ENCODE data around the gene ZHX3. TPM values are rescaled to one million over a fixed set of nuclear protein-coding genes. Genes with fewer than 3 reads are reported as not detected.

The ZHX3 gene
- total and polyA plus RNA-seq, 2 of the 4 experiments (the other 2 are of a cell fraction), result 25.0 to 28.0 TPM

- no peak for TF ChIP-seq CEBPB (IDR thresholded peaks at IDR 0.05; ENCODE audit: low read depth, low read length)
- TF ChIP-seq RFX5 (IDR thresholded peaks at IDR 0.05; ENCODE audit: low read depth, low read length), result no peak
- TF ChIP-seq BHLHE40 (IDR thresholded peaks at IDR 0.05; ENCODE audit: low read depth, low read length), result no peak
- no peak for TF ChIP-seq CTCF (conservative IDR thresholded peaks at IDR 0.05; ENCODE audit: low read depth, low read length)
- no peak for TF ChIP-seq RAD21 (IDR thresholded peaks at IDR 0.05; ENCODE audit: low read length)
- no peak for TF ChIP-seq MAFK (IDR thresholded peaks at IDR 0.05; ENCODE audit: low read depth, low read length)
- no peak for TF ChIP-seq USF2 (IDR thresholded peaks at IDR 0.05; ENCODE audit: low read depth, low read length)
- no peak for TF ChIP-seq RCOR1 (IDR thresholded peaks at IDR 0.05; ENCODE audit: insufficient replicate concordance, low read length)
- TF ChIP-seq CHD1 (IDR thresholded peaks at IDR 0.05; ENCODE audit: low read depth, low read length), result no peak
- TF ChIP-seq FOS (IDR thresholded peaks at IDR 0.05; ENCODE audit: low read depth, low read length), result no peak
- TF ChIP-seq NFE2L2 (IDR thresholded peaks at IDR 0.05; ENCODE audit: low read depth, low read length), result no peak
- TF ChIP-seq MXI1 (IDR thresholded peaks at IDR 0.05; ENCODE audit: borderline replicate concordance, low read depth, low read length), result no peak
- Histone ChIP-seq H4K5ac (ENCODE audit: low read depth, low read length) (no peak overlapping the region), H3K9ac (ENCODE audit: low read depth, low read length) (no peak overlapping the region), H2BK20ac (ENCODE audit: low read depth, low read length) (no peak overlapping the region), H3K23ac (ENCODE audit: low read depth, low read length) (no peak overlapping the region), H3K14ac (replicated peaks; ENCODE audit: low read depth, low read length) (no peak overlapping the region), H3K36me3 (ENCODE audit: control insufficient read depth, insufficient read depth, low read length) (peaks cover 6% of the 10 kb centered on the region; the same call in 1 of the 2 replicates), H3K4me2 (ENCODE audit: low read depth, low read length) (no peak overlapping the region), H3K27ac (ENCODE audit: insufficient read depth, low read length) (no peak overlapping the region), H3K9me3 (ENCODE audit: control insufficient read depth, insufficient read depth, low read length) (no peaks in the 10 kb centered on the region), H2BK5ac (ENCODE audit: low read depth, low read length, poor library complexity, severe bottlenecking) (no peak overlapping the region), H3K4me3 (ENCODE audit: insufficient read depth, low read depth, low read length) (no peak overlapping the region), H3K18ac (ENCODE audit: low read depth, low read length) (no peak overlapping the region), H3K9me1 (ENCODE audit: insufficient read depth, low read length) (peaks cover 70% of the 10 kb centered on the region), H2BK120ac (ENCODE audit: low read depth, low read length) (no peak overlapping the region), H2AK5ac (ENCODE audit: low read depth, low read length) (no peak overlapping the region), H3K27me3 (ENCODE audit: control insufficient read depth, insufficient read depth, low read length) (no peaks in the 10 kb centered on the region), H4K91ac (ENCODE audit: insufficient read depth, low read depth, low read length) (no peak overlapping the region), H3K79me1 (ENCODE audit: low read depth in 1 of 2, low read length in 2 of 2) (peaks cover 51 to 99% of the 10 kb centered on the region in 2 experiments), H3K56ac (ENCODE audit: extremely low read depth, insufficient read depth, low read length) (no peak overlapping the region), H3K4me1 (ENCODE audit: control insufficient read depth, insufficient read depth, low read length) (peaks cover 6% of the 10 kb centered on the region), H2AFZ (replicated peaks; ENCODE audit: low read length, poor library complexity) (no peak overlapping the region), H4K8ac (ENCODE audit: low read depth in 2 of 2, low read length in 2 of 2) (no peak overlapping the region), H2BK15ac (ENCODE audit: low read depth, low read length) (no peak overlapping the region), H2AK9ac (replicated peaks; ENCODE audit: low read depth, low read length, poor library complexity) (no peak overlapping the region), H3K4ac (ENCODE audit: low read depth, low read length) (no peak overlapping the region), H4K20me1 (ENCODE audit: insufficient read depth, low read length) (peaks cover 100% of the 10 kb centered on the region)
- in situ Hi-C loops (cut with MboI; ENCODE audit: low sequenced_read_pairs), result no loop called here
- ATAC-seq (ENCODE audit: low read depth) (no peak), DNase-seq (no peak)
- BruUV-seq (replicated peaks), result no TSS peak
- 92% methylated on average over 5 of the region's 8 CpGs; no CpG with 5 or more reads in 1 of the 2 experiments for WGBS, 2 experiments (ENCODE audit: extremely low coverage in 2 of 2, insufficient read length in 1 of 2)
- intact Hi-C loops (cut with micrococcal nuclease), result no loop called here
- ChIA-PET CTCF (interaction anchor here (1.2 kb wide), 1 partner anchor 25 kb away, joined by 4 read pairs; no protein-coding TSS in a partner anchor), POLR2A (ENCODE audit: unreplicated experiment) (no interaction called here)
- dilution Hi-C loops (cut with HindIII; ENCODE audit: low sequenced_read_pairs, unreplicated experiment), result no loop called here
Measured at GRCh38 chr20:41147767-41148191, 169.8 kb downstream of the ZHX3 start.
